ENCODE results near the gene FAM219A. TPM values are rescaled to one million over a fixed set of nuclear protein-coding genes. Genes with fewer than 3 reads are reported as not detected.
A peak's percentile ranks its signal among the peaks of the same experiment; 100 is the strongest.

FAM219A gene
- 2.6 TPM for total RNA-seq

GRCh38 chr9:34458013-34458958 is at the start of gene FAM219A, which contains the start of gene DNAI1:
TSS of gene FAM219A (minus strand) at chr9:34458570. CDS start at chr9:34458263, 307 bp downstream.
TSS of gene DNAI1 (plus strand) at chr9:34458805. CDS start at chr9:34459006, 201 bp downstream.
- peak within 1 kb of the TSS; percentile 83 for H3K27ac ChIP-seq (ENCODE audit: low read depth, low read length)
- no peaks in the 10 kb centered on the region for H3K27me3 ChIP-seq (ENCODE audit: control insufficient read depth in 3 of 3, insufficient read depth in 3 of 3, low read length in 3 of 3)
- peak within 1 kb of the TSS; percentile 91 to 99 (median 94) for H3K4me3 ChIP-seq (ENCODE audit: low read length in 3 of 3)
- peaks cover 28 to 46% (median 35%) of the 10 kb centered on the region in 3 donors for H3K4me1 ChIP-seq (ENCODE audit: control insufficient read depth in 3 of 3, insufficient read depth in 3 of 3, low read length in 3 of 3)
- H3K9ac ChIP-seq (ENCODE audit: low read depth in 1 of 3, low read length in 3 of 3) = peak within 1 kb of the TSS; percentile 84 to 95 (median 88)
- no peaks in the 10 kb centered on the region for H3K9me3 ChIP-seq (ENCODE audit: control insufficient read depth in 3 of 3, low read length in 3 of 3)
- no peaks in the 10 kb centered on the region for H3K36me3 ChIP-seq (ENCODE audit: control insufficient read depth in 3 of 3, insufficient read depth in 3 of 3, low read length in 3 of 3)

GRCh38 chr9:34507966-34508365 is 49.6 kb upstream of the FAM219A start:
- peaks cover 0 to 2% (median 2%) of the 10 kb centered on the region in 3 donors for H3K4me1 ChIP-seq (ENCODE audit: control insufficient read depth in 3 of 3, insufficient read depth in 3 of 3, low read length in 3 of 3)
- no peak overlapping the region for H3K27ac ChIP-seq (ENCODE audit: low read depth, low read length)
- H3K4me3 ChIP-seq (ENCODE audit: low read length in 3 of 3) = no peak overlapping the region
- no peaks in the 10 kb centered on the region for H3K36me3 ChIP-seq (ENCODE audit: control insufficient read depth in 3 of 3, insufficient read depth in 3 of 3, low read length in 3 of 3)
- H3K9me3 ChIP-seq (ENCODE audit: control insufficient read depth in 3 of 3, low read length in 3 of 3) = no peaks in the 10 kb centered on the region
- peaks cover 0 to 4% (median 0%) of the 10 kb centered on the region in 3 donors for H3K27me3 ChIP-seq (ENCODE audit: control insufficient read depth in 3 of 3, insufficient read depth in 3 of 3, low read length in 3 of 3)
- H3K9ac ChIP-seq (ENCODE audit: low read depth in 1 of 3, low read length in 3 of 3) = no peak overlapping the region

GRCh38 chr9:34507556-34507955 is 49.2 kb upstream of the FAM219A start:
- Histone ChIP-seq H3K9ac (ENCODE audit: low read depth in 1 of 3, low read length in 3 of 3) (no peak overlapping the region), H3K9me3 (ENCODE audit: control insufficient read depth in 3 of 3, low read length in 3 of 3) (no peaks in the 10 kb centered on the region), H3K4me1 (ENCODE audit: control insufficient read depth in 3 of 3, insufficient read depth in 3 of 3, low read length in 3 of 3) (peaks cover 0 to 2% (median 2%) of the 10 kb centered on the region in 3 donors), H3K36me3 (ENCODE audit: control insufficient read depth in 3 of 3, insufficient read depth in 3 of 3, low read length in 3 of 3) (no peaks in the 10 kb centered on the region), H3K4me3 (ENCODE audit: low read length in 3 of 3) (no peak overlapping the region), H3K27ac (ENCODE audit: low read depth, low read length) (no peak overlapping the region), H3K27me3 (ENCODE audit: control insufficient read depth in 3 of 3, insufficient read depth in 3 of 3, low read length in 3 of 3) (peaks cover 0 to 4% (median 0%) of the 10 kb centered on the region in 3 donors)

- no peak overlapping the region for H3K4me3 ChIP-seq (ENCODE audit: low read length in 3 of 3)
These were observed 48.3 kb upstream of the FAM219A start for GRCh38 chr9:34506623-34507022.

GRCh38 chr9:34505370-34506120 is 47.2 kb upstream of the FAM219A start:
- no peak overlapping the region for H3K4me3 ChIP-seq (ENCODE audit: low read length in 3 of 3)
- H3K4me1 ChIP-seq (ENCODE audit: control insufficient read depth in 3 of 3, insufficient read depth in 3 of 3, low read length in 3 of 3) = peaks cover 0 to 2% (median 0%) of the 10 kb centered on the region in 3 donors
- no peak overlapping the region for H3K9ac ChIP-seq (ENCODE audit: low read depth in 1 of 3, low read length in 3 of 3)
- H3K27ac ChIP-seq (ENCODE audit: low read depth, low read length) = no peak overlapping the region
- no peaks in the 10 kb centered on the region for H3K9me3 ChIP-seq (ENCODE audit: control insufficient read depth in 3 of 3, low read length in 3 of 3)
- no peaks in the 10 kb centered on the region for H3K27me3 ChIP-seq (ENCODE audit: control insufficient read depth in 3 of 3, insufficient read depth in 3 of 3, low read length in 3 of 3)
- no peaks in the 10 kb centered on the region for H3K36me3 ChIP-seq (ENCODE audit: control insufficient read depth in 3 of 3, insufficient read depth in 3 of 3, low read length in 3 of 3)

More at GRCh38 chr9:34506623-34507022, 48.3 kb upstream of the FAM219A start:
- no peak overlapping the region for H3K9ac ChIP-seq (ENCODE audit: low read depth in 1 of 3, low read length in 3 of 3)
- H3K4me1 ChIP-seq (ENCODE audit: control insufficient read depth in 3 of 3, insufficient read depth in 3 of 3, low read length in 3 of 3) = peaks cover 0 to 2% (median 2%) of the 10 kb centered on the region in 3 donors
- no peaks in the 10 kb centered on the region for H3K9me3 ChIP-seq (ENCODE audit: control insufficient read depth in 3 of 3, low read length in 3 of 3)
- no peak overlapping the region for H3K27ac ChIP-seq (ENCODE audit: low read depth, low read length)
- H3K27me3 ChIP-seq (ENCODE audit: control insufficient read depth in 3 of 3, insufficient read depth in 3 of 3, low read length in 3 of 3) = no peaks in the 10 kb centered on the region
- no peaks in the 10 kb centered on the region for H3K36me3 ChIP-seq (ENCODE audit: control insufficient read depth in 3 of 3, insufficient read depth in 3 of 3, low read length in 3 of 3)

GRCh38 chr9:34503406-34503805 is 45.0 kb upstream of the FAM219A start:
- Histone ChIP-seq H3K4me1 (ENCODE audit: control insufficient read depth in 3 of 3, insufficient read depth in 3 of 3, low read length in 3 of 3) (peaks cover 0 to 2% (median 0%) of the 10 kb centered on the region in 3 donors), H3K9me3 (ENCODE audit: control insufficient read depth in 3 of 3, low read length in 3 of 3) (no peaks in the 10 kb centered on the region), H3K9ac (ENCODE audit: low read depth in 1 of 3, low read length in 3 of 3) (peak overlapping the region in 1 of 3 donors; percentile 10), H3K4me3 (ENCODE audit: low read length in 3 of 3) (no peak overlapping the region), H3K36me3 (ENCODE audit: control insufficient read depth in 3 of 3, insufficient read depth in 3 of 3, low read length in 3 of 3) (no peaks in the 10 kb centered on the region), H3K27ac (ENCODE audit: low read depth, low read length) (no peak overlapping the region), H3K27me3 (ENCODE audit: control insufficient read depth in 3 of 3, insufficient read depth in 3 of 3, low read length in 3 of 3) (no peaks in the 10 kb centered on the region)

- Histone ChIP-seq H3K4me3 (ENCODE audit: low read length in 3 of 3) (no peak overlapping the region), H3K9me3 (ENCODE audit: control insufficient read depth in 3 of 3, low read length in 3 of 3) (no peaks in the 10 kb centered on the region), H3K27ac (ENCODE audit: low read depth, low read length) (no peak overlapping the region), H3K9ac (ENCODE audit: low read depth in 1 of 3, low read length in 3 of 3) (peak overlapping the region in 1 of 3 donors; percentile 10), H3K36me3 (ENCODE audit: control insufficient read depth in 3 of 3, insufficient read depth in 3 of 3, low read length in 3 of 3) (no peaks in the 10 kb centered on the region), H3K27me3 (ENCODE audit: control insufficient read depth in 3 of 3, insufficient read depth in 3 of 3, low read length in 3 of 3) (no peaks in the 10 kb centered on the region), H3K4me1 (ENCODE audit: control insufficient read depth in 3 of 3, insufficient read depth in 3 of 3, low read length in 3 of 3) (peaks cover 0 to 5% (median 2%) of the 10 kb centered on the region in 3 donors)
These were observed 44.5 kb upstream of the FAM219A start for GRCh38 chr9:34502891-34503290.

- H3K9ac ChIP-seq (ENCODE audit: low read depth in 1 of 3, low read length in 3 of 3) = no peak overlapping the region
- H3K4me1 ChIP-seq (ENCODE audit: control insufficient read depth in 3 of 3, insufficient read depth in 3 of 3, low read length in 3 of 3) = peaks cover 0 to 7% (median 2%) of the 10 kb centered on the region in 3 donors
- no peaks in the 10 kb centered on the region for H3K36me3 ChIP-seq (ENCODE audit: control insufficient read depth in 3 of 3, insufficient read depth in 3 of 3, low read length in 3 of 3)
- H3K27me3 ChIP-seq (ENCODE audit: control insufficient read depth in 3 of 3, insufficient read depth in 3 of 3, low read length in 3 of 3) = no peaks in the 10 kb centered on the region
- H3K9me3 ChIP-seq (ENCODE audit: control insufficient read depth in 3 of 3, low read length in 3 of 3) = no peaks in the 10 kb centered on the region
- H3K27ac ChIP-seq (ENCODE audit: low read depth, low read length) = no peak overlapping the region
- H3K4me3 ChIP-seq (ENCODE audit: low read length in 3 of 3) = no peak overlapping the region
These were observed 44.1 kb upstream of the FAM219A start for GRCh38 chr9:34502471-34502870.

- Histone ChIP-seq H3K4me3 (ENCODE audit: low read length in 3 of 3) (no peak overlapping the region), H3K36me3 (ENCODE audit: control insufficient read depth in 3 of 3, insufficient read depth in 3 of 3, low read length in 3 of 3) (no peaks in the 10 kb centered on the region), H3K9ac (ENCODE audit: low read depth in 1 of 3, low read length in 3 of 3) (no peak overlapping the region), H3K27me3 (ENCODE audit: control insufficient read depth in 3 of 3, insufficient read depth in 3 of 3, low read length in 3 of 3) (no peaks in the 10 kb centered on the region), H3K27ac (ENCODE audit: low read depth, low read length) (no peak overlapping the region), H3K4me1 (ENCODE audit: control insufficient read depth in 3 of 3, insufficient read depth in 3 of 3, low read length in 3 of 3) (peaks cover 0 to 7% (median 2%) of the 10 kb centered on the region in 3 donors), H3K9me3 (ENCODE audit: control insufficient read depth in 3 of 3, low read length in 3 of 3) (no peaks in the 10 kb centered on the region)
These were observed 43.6 kb upstream of the FAM219A start for GRCh38 chr9:34501889-34502425.

Measured in skeletal muscle tissue (tissue), 4 donors.